MCF 10A (cell line): ENCODE results near the gene ANO4. TPM values are rescaled to one million over a fixed set of nuclear protein-coding genes. Genes with fewer than 3 reads are reported as not detected.

ENCODE experiments used
- BruUV-seq: library from RNA; stranded (reverse); fragments of 400-500 nt; replicated peaks from 2 replicates; lab custom pipeline; 2021; lab: Mats Ljungman, UMichigan
- CTCF ChIA-PET: fragments of 300-600 bp; sonication (Branson Sonifier 250); formaldehyde crosslinking; extraction: SDS; loops from one replicate; lab custom pipeline; 2021; ENCODE audit warnings: antibody characterized with exemption, inconsistent platforms; lab: Yijun Ruan, JAX
- POLR2A ChIA-PET: fragments of 300-600, 350-650 bp; sonication (Branson Sonifier 250); formaldehyde crosslinking; extraction: SDS; loops from one replicate; lab custom pipeline; 2020; ENCODE audit warnings: antibody characterized with exemption, inconsistent platforms; lab: Yijun Ruan, JAX
- DNase-seq: peaks from one replicate; pipeline ENCODE4 v3.0.0-alpha.2; 2018; ENCODE audit not compliant: unreplicated experiment
- H3K27ac Mint-ChIP-seq: one replicate; pipeline ENCODE4 v1.8.0; 2022; ENCODE audit warnings: mild to moderate bottlenecking, low read depth, mixed read lengths; ENCODE audit not compliant: unreplicated experiment
- H3K27me3 Mint-ChIP-seq: one replicate; pipeline ENCODE4 v1.8.0; 2022; ENCODE audit warnings: mixed read lengths; ENCODE audit not compliant: insufficient read depth, unreplicated experiment
- H3K36me3 Mint-ChIP-seq: one replicate; pipeline ENCODE4 v1.8.0; 2022; ENCODE audit warnings: mild to moderate bottlenecking, moderate library complexity, mixed read lengths; ENCODE audit not compliant: insufficient read depth, unreplicated experiment
- H3K4me1 Mint-ChIP-seq: one replicate; pipeline ENCODE4 v1.8.0; 2022; ENCODE audit warnings: mixed read lengths; ENCODE audit not compliant: insufficient read depth, unreplicated experiment
- H3K4me3 Mint-ChIP-seq: one replicate; pipeline ENCODE4 v1.8.0; 2022; ENCODE audit warnings: mild to moderate bottlenecking, moderate library complexity, mixed read lengths; ENCODE audit not compliant: unreplicated experiment
- H3K9me3 Mint-ChIP-seq: one replicate; pipeline ENCODE4 v1.8.0; 2022; ENCODE audit warnings: mixed read lengths; ENCODE audit not compliant: unreplicated experiment
- intact Hi-C: fragments of 100-400 bp; cut with micrococcal nuclease; formaldehyde crosslinking; loops from 2 replicates; pipeline ENCODE4 v1.14.1; 2022
- total RNA-seq: library from RNA; stranded (reverse); gene quantifications from 2 replicates; pipeline ENCODE4 v1.2.3, GENCODE V29; 2022
- TF ChIP-seq, protein P1 (sequence below): fragments of 200-600 bp; IDR thresholded peaks from one replicate; pipeline ENCODE4 v1.8.0; 2022; ENCODE audit warnings: antibody characterized with exemption, mild to moderate bottlenecking; ENCODE audit not compliant: unreplicated experiment

Gene ANO4
- total RNA-seq, 1 experiment from 2014 or later: 0.91 TPM

DNA sequence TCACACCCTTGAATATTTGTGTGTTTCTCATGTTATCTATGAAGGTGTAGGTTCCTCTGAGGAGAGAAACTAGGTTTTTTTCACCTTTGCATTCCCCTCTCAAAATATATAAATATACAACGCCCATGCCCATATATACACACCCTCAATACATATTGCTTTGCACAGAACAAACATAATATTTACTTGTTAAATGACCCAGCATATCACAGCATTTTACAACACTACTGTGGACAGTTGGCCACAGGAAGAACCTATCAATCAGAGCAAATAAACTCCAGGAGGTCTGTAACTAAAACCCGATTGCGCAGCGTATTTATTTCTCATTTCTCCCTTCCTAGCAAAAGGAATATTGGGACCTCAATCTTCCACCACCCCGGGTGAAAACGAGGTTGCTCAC is 219.4 kb downstream of the ANO4 start:
- intact Hi-C loops: no loop called here
- no peak overlapping the region for H3K27ac Mint-ChIP-seq
- POLR2A ChIA-PET: no interaction called here
- CTCF ChIA-PET: no interaction called here
- DNase-seq: no peak
- no peak overlapping the region for H3K4me3 Mint-ChIP-seq
- no peaks in the 10 kb centered on the region for H3K27me3 Mint-ChIP-seq
- H3K4me1 Mint-ChIP-seq: peaks cover 9% of the 10 kb centered on the region
- H3K36me3 Mint-ChIP-seq: no peaks in the 10 kb centered on the region
- TF ChIP-seq, protein P1, sequence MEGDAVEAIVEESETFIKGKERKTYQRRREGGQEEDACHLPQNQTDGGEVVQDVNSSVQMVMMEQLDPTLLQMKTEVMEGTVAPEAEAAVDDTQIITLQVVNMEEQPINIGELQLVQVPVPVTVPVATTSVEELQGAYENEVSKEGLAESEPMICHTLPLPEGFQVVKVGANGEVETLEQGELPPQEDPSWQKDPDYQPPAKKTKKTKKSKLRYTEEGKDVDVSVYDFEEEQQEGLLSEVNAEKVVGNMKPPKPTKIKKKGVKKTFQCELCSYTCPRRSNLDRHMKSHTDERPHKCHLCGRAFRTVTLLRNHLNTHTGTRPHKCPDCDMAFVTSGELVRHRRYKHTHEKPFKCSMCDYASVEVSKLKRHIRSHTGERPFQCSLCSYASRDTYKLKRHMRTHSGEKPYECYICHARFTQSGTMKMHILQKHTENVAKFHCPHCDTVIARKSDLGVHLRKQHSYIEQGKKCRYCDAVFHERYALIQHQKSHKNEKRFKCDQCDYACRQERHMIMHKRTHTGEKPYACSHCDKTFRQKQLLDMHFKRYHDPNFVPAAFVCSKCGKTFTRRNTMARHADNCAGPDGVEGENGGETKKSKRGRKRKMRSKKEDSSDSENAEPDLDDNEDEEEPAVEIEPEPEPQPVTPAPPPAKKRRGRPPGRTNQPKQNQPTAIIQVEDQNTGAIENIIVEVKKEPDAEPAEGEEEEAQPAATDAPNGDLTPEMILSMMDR: no peak
- no TSS peak for BruUV-seq
- H3K9me3 Mint-ChIP-seq: peaks cover 7% of the 10 kb centered on the region

DNA sequence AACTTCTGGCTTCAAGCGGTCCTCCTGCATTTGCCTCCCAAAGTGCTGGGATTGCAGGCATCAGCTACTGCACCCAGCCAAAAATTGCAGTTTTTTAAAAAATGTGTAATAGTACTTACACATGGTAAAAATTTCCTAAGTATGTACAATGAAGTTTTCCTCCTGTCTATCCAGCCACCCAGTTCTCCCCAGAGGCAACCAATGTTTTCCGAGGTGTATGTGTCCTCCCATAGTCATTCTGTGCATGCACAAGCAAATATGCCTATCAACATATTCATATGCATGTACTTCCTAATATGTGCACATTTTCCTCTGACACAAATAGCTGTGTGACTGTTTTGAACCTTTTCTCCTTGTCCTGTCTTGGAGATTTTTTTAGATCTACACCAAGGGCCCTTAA is 220.5 kb downstream of the ANO4 start:
- H3K27me3 Mint-ChIP-seq: no peaks in the 10 kb centered on the region
- no peak overlapping the region for H3K27ac Mint-ChIP-seq
- H3K4me3 Mint-ChIP-seq: no peak overlapping the region
- peaks cover 7% of the 10 kb centered on the region for H3K9me3 Mint-ChIP-seq
- TF ChIP-seq, protein P1: no peak
- H3K4me1 Mint-ChIP-seq: peaks cover 19% of the 10 kb centered on the region
- no peaks in the 10 kb centered on the region for H3K36me3 Mint-ChIP-seq
- DNase-seq: no peak
- ChIA-PET CTCF (no interaction called here), POLR2A (no interaction called here)
- no TSS peak for BruUV-seq
- intact Hi-C loops: no loop called here

DNA sequence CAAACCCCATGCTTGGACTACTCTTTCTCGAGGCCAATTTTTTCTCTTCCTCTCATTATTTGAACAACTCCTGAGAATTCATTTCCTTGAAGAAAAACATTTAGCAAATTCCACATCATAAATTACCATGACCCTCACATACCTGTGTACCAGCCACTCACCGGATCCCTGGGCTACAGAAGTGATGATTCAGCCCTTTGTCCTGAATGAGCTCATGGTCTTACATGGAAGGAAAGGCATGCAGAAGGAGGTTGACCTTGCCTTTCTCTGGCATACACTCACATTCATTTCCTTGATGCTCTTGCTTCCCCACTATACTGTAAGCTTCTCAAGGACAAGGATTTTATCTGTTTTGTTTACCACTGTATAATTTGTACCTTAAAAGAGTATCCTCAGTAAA is 224.0 kb downstream of the ANO4 start:
- H3K36me3 Mint-ChIP-seq: no peaks in the 10 kb centered on the region
- H3K9me3 Mint-ChIP-seq: no peaks in the 10 kb centered on the region
- intact Hi-C loops: no loop called here
- CTCF ChIA-PET: interaction anchor here (1.0 to 2.3 kb wide), 5 partner anchors 19 to 310 kb away, joined by 3 to 10 read pairs (median 3); no protein-coding TSS in a partner anchor
- POLR2A ChIA-PET: interaction anchor here (0.7 kb wide), 1 partner anchor 138 kb away, joined by 3 read pairs; no protein-coding TSS in a partner anchor
- peak overlapping the region; percentile 79 for H3K27ac Mint-ChIP-seq
- no TSS peak for BruUV-seq
- peak; percentile 75 for DNase-seq
- TF ChIP-seq, protein P1: no peak
- H3K4me3 Mint-ChIP-seq: peak overlapping the region; percentile 3
- peaks cover 31% of the 10 kb centered on the region for H3K4me1 Mint-ChIP-seq
- H3K27me3 Mint-ChIP-seq: no peaks in the 10 kb centered on the region

DNA sequence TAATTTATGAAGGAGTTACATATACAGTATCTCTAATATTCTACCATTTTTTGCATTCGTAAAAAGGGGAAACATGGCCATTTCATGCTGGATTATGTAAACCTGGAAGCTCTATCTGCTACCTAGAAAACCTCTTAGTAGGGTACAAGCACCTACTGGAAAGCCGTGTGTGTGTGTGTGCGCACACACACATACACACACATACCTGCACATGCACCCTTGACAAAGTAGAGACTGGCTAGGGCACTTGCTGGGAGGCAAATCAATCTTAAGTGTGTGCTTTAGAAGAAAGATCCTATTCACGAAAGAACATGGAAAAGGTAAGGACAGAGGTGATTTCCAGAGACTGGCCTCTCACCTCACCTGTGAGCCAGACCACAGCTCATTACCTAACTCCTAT is 224.6 kb downstream of the ANO4 start:
- ChIA-PET CTCF (interaction anchor here (0.7 to 2.3 kb wide), 10 partner anchors 15 to 603 kb away, joined by 3 to 10 read pairs (median 3); no protein-coding TSS in a partner anchor), POLR2A (no interaction called here)
- no peaks in the 10 kb centered on the region for H3K9me3 Mint-ChIP-seq
- no peaks in the 10 kb centered on the region for H3K27me3 Mint-ChIP-seq
- TF ChIP-seq, protein P1: no peak
- H3K4me1 Mint-ChIP-seq: peaks cover 31% of the 10 kb centered on the region
- intact Hi-C loops: no loop called here
- no peaks in the 10 kb centered on the region for H3K36me3 Mint-ChIP-seq
- peak overlapping the region; percentile 24 for H3K27ac Mint-ChIP-seq
- DNase-seq: no peak
- no peak overlapping the region for H3K4me3 Mint-ChIP-seq
- no TSS peak for BruUV-seq
